SHP77 treated with DMSO at 0.1 percent for 48 hours (cell line): Measurements from ENCODE around the gene CPB2.

Experiments
- DNase-seq: peaks from one replicate; lab custom pipeline; 2025; lab: John Stamatoyannopoulos, UW

The CPB2 gene

GRCh38 chr13:46097015-46097414 lies 7.8 kb downstream of the CPB2 start:
- DNase-seq, result peak; percentile 88

GRCh38 chr13:46094478-46094877 lies 10.4 kb downstream of the CPB2 start:
- no peak for DNase-seq

GRCh38 chr13:46088821-46089562 lies 15.8 kb downstream of the CPB2 start:
- no peak for DNase-seq

GRCh38 chr13:46087481-46087880 lies 17.4 kb downstream of the CPB2 start:
- no peak for DNase-seq

- DNase-seq, result no peak
Observed at GRCh38 chr13:46086985-46087384, 17.8 kb downstream of the CPB2 start.

- DNase-seq, result no peak
Observed at GRCh38 chr13:46086421-46086922, 18.4 kb downstream of the CPB2 start.

- no peak for DNase-seq
Observed at GRCh38 chr13:46085737-46086136, 19.1 kb downstream of the CPB2 start.

GRCh38 chr13:46082324-46082723 lies 22.5 kb downstream of the CPB2 start:
- DNase-seq, result no peak

- no peak for DNase-seq
Observed at GRCh38 chr13:46079770-46080169, 25.1 kb downstream of the CPB2 start.

- DNase-seq, result no peak
Observed at GRCh38 chr13:46077265-46077664, 27.6 kb downstream of the CPB2 start.

- no peak for DNase-seq
Observed at GRCh38 chr13:46076827-46077226, 28.0 kb downstream of the CPB2 start.

GRCh38 chr13:46075811-46076210 lies 29.0 kb downstream of the CPB2 start:
- DNase-seq, result no peak

- DNase-seq, result no peak
Observed at GRCh38 chr13:46071590-46072249, 33.1 kb downstream of the CPB2 start.

- DNase-seq, result no peak
Observed at GRCh38 chr13:46063292-46063691, 41.5 kb downstream of the CPB2 start.

- no peak for DNase-seq
Observed at GRCh38 chr13:46062185-46062584, 42.6 kb downstream of the CPB2 start.

GRCh38 chr13:46059405-46059804 lies 45.4 kb downstream of the CPB2 start:
- no peak for DNase-seq

- no peak for DNase-seq
Observed at GRCh38 chr13:46058268-46058667, 46.6 kb downstream of the CPB2 start.

- DNase-seq, result no peak
Observed at GRCh38 chr13:46057256-46058015, 47.4 kb downstream of the CPB2 start.

- DNase-seq, result no peak
Observed at GRCh38 chr13:46053162-46054012, 51.4 kb downstream of the CPB2 start.

GRCh38 chr13:46052319-46053161 lies 52.3 kb downstream of the CPB2 start, which contains the start of gene ZC3H13:
ZC3H13 (minus strand) TSS chr13:46052746; CDS start chr13:46045507, 7,239 bp downstream.
- peak; percentile 84 for DNase-seq

GRCh38 chr13:46051968-46052318 lies 52.9 kb downstream of the CPB2 start:
- DNase-seq, result no peak
